ENCODE measurements around the gene PRM1.

Gene PRM1

GRCh38 chr16:11253995-11254912 is 26.9 kb downstream of the PRM1 start:
- DNase-seq (ENCODE audit: low spot score) = no peak

GRCh38 chr16:11253009-11253994 is 27.8 kb downstream of the PRM1 start:
- no peak for DNase-seq (ENCODE audit: low spot score)

- DNase-seq (ENCODE audit: low spot score) = no peak
These were observed 28.6 kb downstream of the PRM1 start for GRCh38 chr16:11252482-11252931.

- no peak for DNase-seq (ENCODE audit: low spot score)
These were observed 29.3 kb downstream of the PRM1 start for GRCh38 chr16:11251525-11252481.

GRCh38 chr16:11250786-11251524 is 30.2 kb downstream of the PRM1 start:
- no peak for DNase-seq (ENCODE audit: low spot score)

GRCh38 chr16:11250091-11250785 is 30.9 kb downstream of the PRM1 start:
- DNase-seq (ENCODE audit: low spot score) = no peak

GRCh38 chr16:11249233-11250061 is 31.7 kb downstream of the PRM1 start:
- DNase-seq (ENCODE audit: low spot score) = no peak

GRCh38 chr16:11248133-11248532 is 33.0 kb downstream of the PRM1 start:
- DNase-seq (ENCODE audit: low spot score) = no peak

GRCh38 chr16:11245988-11246387 is 35.1 kb downstream of the PRM1 start:
- DNase-seq (ENCODE audit: low spot score) = no peak

- no peak for DNase-seq (ENCODE audit: low spot score)
These were observed 35.9 kb downstream of the PRM1 start for GRCh38 chr16:11245222-11245737.

GRCh38 chr16:11242658-11243057 is 38.5 kb downstream of the PRM1 start:
- DNase-seq (ENCODE audit: low spot score) = no peak

- no peak for DNase-seq (ENCODE audit: low spot score)
These were observed 39.5 kb downstream of the PRM1 start for GRCh38 chr16:11241480-11242204.

GRCh38 chr16:11240636-11241473 is 40.3 kb downstream of the PRM1 start:
- no peak for DNase-seq (ENCODE audit: low spot score)

GRCh38 chr16:11239644-11240632 is 41.2 kb downstream of the PRM1 start:
- no peak for DNase-seq (ENCODE audit: low spot score)

GRCh38 chr16:11238272-11239202 is 42.6 kb downstream of the PRM1 start:
- DNase-seq (ENCODE audit: low spot score) = no peak
